Measurements from ENCODE around the gene METAP2.

The METAP2 gene

DNA sequence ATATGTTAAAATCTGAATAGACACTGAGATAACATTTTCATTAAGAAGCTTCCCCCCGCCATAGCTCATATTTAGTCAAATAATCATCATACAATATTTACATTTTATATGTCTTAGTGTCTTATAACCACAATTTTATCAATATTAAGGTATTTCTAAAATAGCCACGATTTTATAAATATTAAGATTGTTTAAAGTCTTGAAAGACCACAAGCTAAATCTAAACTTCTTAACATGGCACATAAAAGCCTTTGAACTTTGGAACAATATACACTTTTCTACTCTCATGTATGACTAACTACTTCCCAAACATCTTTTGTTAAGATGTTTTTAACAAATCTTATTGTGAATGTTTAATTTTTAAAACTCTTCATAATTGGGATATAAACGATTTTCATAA lies 70.8 kb downstream of the METAP2 start:
- FAIRE-seq (no peak), DNase-seq (ENCODE audit: insufficient read length, low spot score) (no peak)
- TF ChIP-seq, protein P1, sequence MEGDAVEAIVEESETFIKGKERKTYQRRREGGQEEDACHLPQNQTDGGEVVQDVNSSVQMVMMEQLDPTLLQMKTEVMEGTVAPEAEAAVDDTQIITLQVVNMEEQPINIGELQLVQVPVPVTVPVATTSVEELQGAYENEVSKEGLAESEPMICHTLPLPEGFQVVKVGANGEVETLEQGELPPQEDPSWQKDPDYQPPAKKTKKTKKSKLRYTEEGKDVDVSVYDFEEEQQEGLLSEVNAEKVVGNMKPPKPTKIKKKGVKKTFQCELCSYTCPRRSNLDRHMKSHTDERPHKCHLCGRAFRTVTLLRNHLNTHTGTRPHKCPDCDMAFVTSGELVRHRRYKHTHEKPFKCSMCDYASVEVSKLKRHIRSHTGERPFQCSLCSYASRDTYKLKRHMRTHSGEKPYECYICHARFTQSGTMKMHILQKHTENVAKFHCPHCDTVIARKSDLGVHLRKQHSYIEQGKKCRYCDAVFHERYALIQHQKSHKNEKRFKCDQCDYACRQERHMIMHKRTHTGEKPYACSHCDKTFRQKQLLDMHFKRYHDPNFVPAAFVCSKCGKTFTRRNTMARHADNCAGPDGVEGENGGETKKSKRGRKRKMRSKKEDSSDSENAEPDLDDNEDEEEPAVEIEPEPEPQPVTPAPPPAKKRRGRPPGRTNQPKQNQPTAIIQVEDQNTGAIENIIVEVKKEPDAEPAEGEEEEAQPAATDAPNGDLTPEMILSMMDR (IDR thresholded peaks at IDR 0.05; ENCODE audit: insufficient read depth, missing control alignments), result no peak

DNA sequence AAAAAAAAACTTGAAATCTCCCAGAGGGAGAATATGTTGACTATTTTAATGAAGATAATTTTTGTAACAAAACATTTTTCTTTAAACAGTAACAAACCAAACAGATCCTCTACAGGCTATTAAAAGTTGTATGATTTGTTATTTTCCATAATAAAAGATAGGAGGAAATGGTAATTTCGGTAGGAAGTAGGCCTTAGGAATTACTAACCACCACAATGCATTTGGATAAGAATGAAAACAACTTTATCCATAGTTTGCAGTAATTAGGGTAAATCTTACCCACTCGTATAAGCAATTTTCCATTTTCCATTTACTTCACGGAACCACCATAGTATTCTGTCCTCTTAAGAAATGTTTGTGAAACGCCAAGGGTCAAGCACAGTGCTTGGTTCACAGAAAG lies 71.4 kb downstream of the METAP2 start:
- FAIRE-seq (no peak), DNase-seq (ENCODE audit: insufficient read length, low spot score) (no peak)
- TF ChIP-seq, protein P1 (IDR thresholded peaks at IDR 0.05; ENCODE audit: insufficient read depth, missing control alignments), result no peak

DNA sequence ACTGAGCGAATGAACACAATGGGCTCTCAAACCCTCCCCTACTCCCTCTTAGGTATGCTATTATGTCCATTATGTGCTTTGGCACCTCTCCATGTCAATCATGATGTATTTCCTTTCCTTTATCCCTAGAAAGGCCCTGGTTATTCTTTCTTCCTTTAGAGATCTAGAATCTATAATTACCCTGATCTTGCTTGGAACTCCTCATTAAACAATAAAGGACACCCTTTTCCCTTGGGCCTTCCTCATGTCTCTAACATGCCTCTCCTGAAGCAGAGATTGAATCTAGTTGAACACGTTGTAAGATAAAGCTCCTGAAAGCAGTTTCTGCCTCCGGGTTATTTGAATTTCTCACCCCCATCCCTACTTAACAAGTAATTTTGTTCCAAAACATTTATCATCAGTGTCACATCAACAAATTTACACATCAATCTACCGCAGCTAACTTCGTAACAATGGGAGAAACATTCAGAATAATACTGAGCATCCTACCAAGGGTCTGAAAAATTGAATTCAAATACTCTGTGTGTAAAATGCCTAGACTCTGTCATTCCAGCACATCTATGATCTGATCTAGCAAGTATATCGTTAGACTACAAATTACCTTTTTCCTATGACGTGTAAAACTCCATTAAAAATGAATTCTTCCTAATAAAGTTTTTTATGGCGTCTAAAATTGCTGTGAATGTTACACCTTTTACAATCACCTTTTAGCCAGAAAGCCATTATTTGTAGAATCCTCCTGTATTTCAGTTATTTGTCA lies 72.0 kb downstream of the METAP2 start:
- DNase-seq (ENCODE audit: insufficient read length, low spot score) (no peak), FAIRE-seq (no peak)
- TF ChIP-seq, protein P1 (IDR thresholded peaks at IDR 0.05; ENCODE audit: insufficient read depth, missing control alignments), result no peak

DNA sequence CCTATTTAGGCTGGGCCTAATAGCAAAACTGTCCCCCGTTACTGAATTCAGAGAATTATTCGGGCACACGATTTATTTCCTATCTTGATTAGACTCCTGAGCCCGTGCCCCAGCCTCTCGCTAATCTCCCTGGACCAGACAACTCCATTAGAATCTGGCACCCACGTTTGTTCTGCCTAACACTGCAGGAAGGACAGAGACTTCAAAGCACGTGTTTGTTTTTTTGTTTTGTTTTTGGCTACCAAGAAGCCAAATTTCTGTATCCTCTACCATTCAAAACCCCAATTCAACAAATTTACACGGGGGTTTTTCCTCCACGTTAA lies 72.5 kb downstream of the METAP2 start:
- TF ChIP-seq, protein P1 (IDR thresholded peaks at IDR 0.05; ENCODE audit: insufficient read depth, missing control alignments), result no peak
- no peak for DNase-seq (ENCODE audit: insufficient read length, low spot score)

DNA sequence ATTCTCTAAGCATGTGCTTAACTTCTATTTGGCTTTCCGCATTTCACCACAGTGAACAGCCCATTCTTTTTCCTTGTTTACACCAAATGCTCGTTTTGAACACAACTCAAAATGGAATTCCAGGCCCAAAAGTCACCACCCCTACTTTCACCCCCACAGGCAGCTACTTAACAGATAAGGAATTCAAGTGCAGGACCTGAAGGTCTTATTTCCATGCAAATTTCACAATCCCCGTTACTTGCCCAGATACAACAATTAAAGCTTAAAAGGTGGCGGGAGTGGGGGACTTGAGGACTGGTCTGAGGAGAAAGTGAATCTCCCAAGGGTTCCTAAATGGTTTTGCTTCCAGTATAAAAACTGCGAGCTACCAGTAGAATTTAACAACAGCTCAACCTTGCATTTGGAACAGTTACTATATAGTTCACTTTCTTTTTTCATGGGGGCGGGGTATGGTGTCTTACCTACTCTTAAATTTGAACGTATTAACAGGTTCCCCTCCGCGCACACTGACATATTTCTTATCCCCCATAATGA lies 73.6 kb downstream of the METAP2 start:
- TF ChIP-seq, protein P1 (IDR thresholded peaks at IDR 0.05; ENCODE audit: insufficient read depth, missing control alignments), result no peak
- FAIRE-seq, result no peak
- no peak for DNase-seq (ENCODE audit: insufficient read length, low spot score)

More for the DNA sequence above, 72.5 kb downstream of the METAP2 start:
- FAIRE-seq, result no peak

DNA sequence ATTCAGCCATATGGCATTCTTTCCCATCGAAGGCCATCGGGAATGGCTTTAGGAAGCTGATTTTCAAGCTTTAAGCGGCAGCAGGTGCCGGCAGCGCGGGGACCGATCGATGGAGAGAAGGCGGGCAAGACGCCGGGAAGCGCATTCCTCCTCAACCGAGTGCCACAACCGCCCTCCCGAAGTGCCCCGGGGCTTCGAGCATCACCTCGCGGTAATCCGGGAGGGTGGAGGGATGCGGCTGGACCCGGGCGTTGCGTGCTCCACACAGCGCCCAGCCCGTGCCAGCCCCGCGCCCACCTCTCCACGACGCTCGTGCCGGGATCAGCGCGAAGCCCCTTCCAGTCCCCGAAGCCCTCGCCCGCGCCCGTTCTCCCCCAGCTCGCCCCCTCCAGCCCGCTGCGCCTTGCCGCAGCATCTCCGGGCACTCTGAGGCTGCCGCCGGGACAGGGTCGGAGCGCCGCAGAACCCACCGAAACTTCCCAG lies 74.1 kb downstream of the METAP2 start:
- FAIRE-seq (no peak), DNase-seq (ENCODE audit: insufficient read length, low spot score) (no peak)
- TF ChIP-seq, protein P1 (IDR thresholded peaks at IDR 0.05; ENCODE audit: insufficient read depth, missing control alignments), result no peak

Measured in D721Med (cell line).